ENCODE results near the gene LPP. TPM values are rescaled to one million over a fixed set of nuclear protein-coding genes. Genes with fewer than 3 reads are reported as not detected.

Gene LPP
- polyA plus RNA-seq, 1 donor (not counting 4 experiments of a cell fraction or from before 2014, with no cell fraction given) = 16.0 TPM

GRCh38 chr3:188754267-188754666 lies 600.3 kb downstream of the LPP start:
- Histone ChIP-seq H3K4me3 (ENCODE audit: control insufficient read depth in 2 of 3, extremely low read depth in 1 of 3, insufficient read depth in 2 of 3, low read depth in 1 of 3, low read length in 3 of 3) (no peak overlapping the region), H3K9ac (ENCODE audit: control insufficient read depth, extremely low read depth, insufficient read depth, low read length) (no peak overlapping the region), H3K4me1 (ENCODE audit: control insufficient read depth, extremely low read depth, insufficient read depth, low read length) (no peaks in the 10 kb centered on the region), H3K36me3 (ENCODE audit: control insufficient read depth in 2 of 2, extremely low read depth in 1 of 2, insufficient read depth in 2 of 2, low read length in 2 of 2) (no peaks in the 10 kb centered on the region), H3K27ac (ENCODE audit: control insufficient read depth, insufficient read depth, low read length) (no peak overlapping the region), H3K4me2 (ENCODE audit: control insufficient read depth, extremely low read depth, insufficient read depth, low read depth, low read length) (no peak overlapping the region), H3K79me2 (ENCODE audit: control insufficient read depth, insufficient read depth, low read length) (no peaks in the 10 kb centered on the region), H3K27me3 (ENCODE audit: control insufficient read depth, extremely low read depth, insufficient read depth, low read length) (no peaks in the 10 kb centered on the region), H3K9me1 (ENCODE audit: control insufficient read depth, extremely low read depth, insufficient read depth, low read length) (no peaks in the 10 kb centered on the region), H2AFZ (ENCODE audit: control insufficient read depth, low read length) (no peak overlapping the region), H3K9me3 (ENCODE audit: control insufficient read depth, low read depth, low read length) (no peaks in the 10 kb centered on the region), H4K20me1 (ENCODE audit: control insufficient read depth, extremely low read depth, insufficient read depth, low read length) (no peaks in the 10 kb centered on the region)
- FAIRE-seq = no peak
- no peak for TF ChIP-seq EZH2 (IDR thresholded peaks at IDR 0.05; ENCODE audit: low read length)
- no peak for TF ChIP-seq CTCF (optimal IDR thresholded peaks at IDR 0.05 in 1 of 3, IDR thresholded peaks at IDR 0.05 in 1 of 3, conservative IDR thresholded peaks at IDR 0.05 in 1 of 3; ENCODE audit: extremely low read depth in 1 of 3, insufficient read depth in 2 of 3, low read length in 3 of 3)
- dilution Hi-C loops (cut with MboI; ENCODE audit: extremely low pct_ligation_motif_present, low sequenced_read_pairs) = no loop called here
- DNase-seq (ENCODE audit: low read depth, low spot score) = no peak

DNA sequence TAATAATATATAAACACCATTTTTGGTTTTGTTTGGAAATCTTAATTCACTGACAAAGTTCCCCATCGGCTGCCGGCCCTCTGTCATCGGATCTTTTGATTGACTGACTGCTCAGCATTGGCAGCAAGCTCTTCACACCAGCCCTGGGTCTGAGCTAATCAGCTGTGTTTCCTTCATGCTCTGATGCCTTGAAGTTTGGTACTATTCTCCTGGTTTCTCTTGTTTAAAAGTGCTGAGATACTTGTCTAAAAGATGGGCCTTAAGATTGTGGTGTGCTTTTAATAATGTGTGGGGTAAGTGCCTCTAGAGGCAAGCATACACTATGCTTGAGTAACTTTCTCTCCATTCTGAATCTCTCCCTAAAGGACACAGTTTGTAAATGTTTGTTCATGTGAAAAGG lies 602.3 kb downstream of the LPP start:
- Histone ChIP-seq H3K79me2 (ENCODE audit: control insufficient read depth, insufficient read depth, low read length) (no peaks in the 10 kb centered on the region), H3K4me1 (ENCODE audit: control insufficient read depth, extremely low read depth, insufficient read depth, low read length) (peaks cover 19% of the 10 kb centered on the region), H3K27ac (ENCODE audit: control insufficient read depth, insufficient read depth, low read length) (no peak overlapping the region), H3K4me3 (ENCODE audit: control insufficient read depth in 2 of 3, extremely low read depth in 1 of 3, insufficient read depth in 2 of 3, low read depth in 1 of 3, low read length in 3 of 3) (no peak overlapping the region), H3K4me2 (ENCODE audit: control insufficient read depth, extremely low read depth, insufficient read depth, low read depth, low read length) (no peak overlapping the region), H3K36me3 (ENCODE audit: control insufficient read depth in 2 of 2, extremely low read depth in 1 of 2, insufficient read depth in 2 of 2, low read length in 2 of 2) (no peaks in the 10 kb centered on the region), H2AFZ (ENCODE audit: control insufficient read depth, low read length) (no peak overlapping the region), H3K9me3 (ENCODE audit: control insufficient read depth, low read depth, low read length) (no peaks in the 10 kb centered on the region), H3K27me3 (ENCODE audit: control insufficient read depth, extremely low read depth, insufficient read depth, low read length) (no peaks in the 10 kb centered on the region), H3K9me1 (ENCODE audit: control insufficient read depth, extremely low read depth, insufficient read depth, low read length) (peaks cover 2% of the 10 kb centered on the region), H4K20me1 (ENCODE audit: control insufficient read depth, extremely low read depth, insufficient read depth, low read length) (no peaks in the 10 kb centered on the region), H3K9ac (ENCODE audit: control insufficient read depth, extremely low read depth, insufficient read depth, low read length) (no peak overlapping the region)
- FAIRE-seq (no peak), DNase-seq (ENCODE audit: low read depth, low spot score) (no peak)
- TF ChIP-seq EZH2 (IDR thresholded peaks at IDR 0.05; ENCODE audit: low read length) (no peak), CTCF (optimal IDR thresholded peaks at IDR 0.05 in 1 of 3, IDR thresholded peaks at IDR 0.05 in 1 of 3, conservative IDR thresholded peaks at IDR 0.05 in 1 of 3; ENCODE audit: extremely low read depth in 1 of 3, insufficient read depth in 2 of 3, low read length in 3 of 3) (no peak)
- dilution Hi-C loops (cut with MboI; ENCODE audit: extremely low pct_ligation_motif_present, low sequenced_read_pairs) = no loop called here

Data from keratinocyte (primary cell).